T-helper 2 cell (primary cell): Measurements from ENCODE around the gene GRID2.
"Not testable (repeated sequence)": the region's sequence is repeated elsewhere in the genome, so short reads cannot be mapped to it uniquely, and the experiment has no call there.

Experiments used
- DNase-seq, 5 experiments: peaks; one replicate each; pipeline versions ENCODE4 v3.0.0 to v3.0.0-alpha.2; 2012 to 2022

The GRID2 gene

GRCh38 chr4:93578942-93579341 is 1275.2 kb downstream of the GRID2 start:
- DNase-seq = no peak

- DNase-seq = no peak
These were observed 1301.4 kb downstream of the GRID2 start for GRCh38 chr4:93605163-93605562.

GRCh38 chr4:93617606-93618005 is 1313.8 kb downstream of the GRID2 start:
- DNase-seq = no peak

GRCh38 chr4:93633721-93634120 is 1330.0 kb downstream of the GRID2 start:
- DNase-seq = no peak

- DNase-seq = no peak
These were observed 1332.2 kb downstream of the GRID2 start for GRCh38 chr4:93635943-93636342.

GRCh38 chr4:93645120-93645519 is 1341.4 kb downstream of the GRID2 start:
- DNase-seq = no peak

- DNase-seq = no peak
These were observed 1342.6 kb downstream of the GRID2 start for GRCh38 chr4:93646233-93646930.

GRCh38 chr4:93648258-93648657 is 1344.5 kb downstream of the GRID2 start:
- DNase-seq = no peak

- DNase-seq = no peak
These were observed 1346.1 kb downstream of the GRID2 start for GRCh38 chr4:93649828-93650227.

GRCh38 chr4:93654211-93654610 is 1350.4 kb downstream of the GRID2 start:
- no peak for DNase-seq

GRCh38 chr4:93657527-93657926 is 1353.8 kb downstream of the GRID2 start:
- DNase-seq = no peak

- DNase-seq = no peak
These were observed 1354.7 kb downstream of the GRID2 start for GRCh38 chr4:93658443-93658842.

GRCh38 chr4:93659629-93660028 is 1355.9 kb downstream of the GRID2 start:
- DNase-seq = no peak

- DNase-seq = no peak
These were observed 1356.3 kb downstream of the GRID2 start for GRCh38 chr4:93660036-93660435.

- no peak for DNase-seq
These were observed 1366.7 kb downstream of the GRID2 start for GRCh38 chr4:93670434-93670833.

- DNase-seq = no peak
These were observed 1367.3 kb downstream of the GRID2 start for GRCh38 chr4:93671093-93671492.

GRCh38 chr4:93676937-93677336 is 1373.2 kb downstream of the GRID2 start:
- not testable (repeated sequence) for DNase-seq

GRCh38 chr4:93684571-93684970 is 1380.8 kb downstream of the GRID2 start:
- no peak for DNase-seq

GRCh38 chr4:93687304-93687703 is 1383.5 kb downstream of the GRID2 start:
- no peak for DNase-seq

- no peak for DNase-seq
These were observed 1385.2 kb downstream of the GRID2 start for GRCh38 chr4:93688978-93689377.

- DNase-seq = no peak
These were observed 1389.4 kb downstream of the GRID2 start for GRCh38 chr4:93693141-93693540.

- no peak for DNase-seq
These were observed 1394.9 kb downstream of the GRID2 start for GRCh38 chr4:93698686-93699085.

- no peak for DNase-seq
These were observed 1396.8 kb downstream of the GRID2 start for GRCh38 chr4:93700571-93700970.

- no peak for DNase-seq
These were observed 1406.5 kb downstream of the GRID2 start for GRCh38 chr4:93710101-93710846.
